ENCODE measurements around the gene CD101. TPM values are rescaled to one million over a fixed set of nuclear protein-coding genes. Genes with fewer than 3 reads are reported as not detected.
A peak's percentile ranks its signal among the peaks of the same experiment; 100 is the strongest.
"Not testable (repeated sequence)": the region's sequence is repeated elsewhere in the genome, so short reads cannot be mapped to it uniquely, and the experiment has no call there.

Gene CD101, protein sequence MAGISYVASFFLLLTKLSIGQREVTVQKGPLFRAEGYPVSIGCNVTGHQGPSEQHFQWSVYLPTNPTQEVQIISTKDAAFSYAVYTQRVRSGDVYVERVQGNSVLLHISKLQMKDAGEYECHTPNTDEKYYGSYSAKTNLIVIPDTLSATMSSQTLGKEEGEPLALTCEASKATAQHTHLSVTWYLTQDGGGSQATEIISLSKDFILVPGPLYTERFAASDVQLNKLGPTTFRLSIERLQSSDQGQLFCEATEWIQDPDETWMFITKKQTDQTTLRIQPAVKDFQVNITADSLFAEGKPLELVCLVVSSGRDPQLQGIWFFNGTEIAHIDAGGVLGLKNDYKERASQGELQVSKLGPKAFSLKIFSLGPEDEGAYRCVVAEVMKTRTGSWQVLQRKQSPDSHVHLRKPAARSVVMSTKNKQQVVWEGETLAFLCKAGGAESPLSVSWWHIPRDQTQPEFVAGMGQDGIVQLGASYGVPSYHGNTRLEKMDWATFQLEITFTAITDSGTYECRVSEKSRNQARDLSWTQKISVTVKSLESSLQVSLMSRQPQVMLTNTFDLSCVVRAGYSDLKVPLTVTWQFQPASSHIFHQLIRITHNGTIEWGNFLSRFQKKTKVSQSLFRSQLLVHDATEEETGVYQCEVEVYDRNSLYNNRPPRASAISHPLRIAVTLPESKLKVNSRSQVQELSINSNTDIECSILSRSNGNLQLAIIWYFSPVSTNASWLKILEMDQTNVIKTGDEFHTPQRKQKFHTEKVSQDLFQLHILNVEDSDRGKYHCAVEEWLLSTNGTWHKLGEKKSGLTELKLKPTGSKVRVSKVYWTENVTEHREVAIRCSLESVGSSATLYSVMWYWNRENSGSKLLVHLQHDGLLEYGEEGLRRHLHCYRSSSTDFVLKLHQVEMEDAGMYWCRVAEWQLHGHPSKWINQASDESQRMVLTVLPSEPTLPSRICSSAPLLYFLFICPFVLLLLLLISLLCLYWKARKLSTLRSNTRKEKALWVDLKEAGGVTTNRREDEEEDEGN
- total RNA-seq: 0.38 TPM
- long read RNA-seq: 0 reads

DNA sequence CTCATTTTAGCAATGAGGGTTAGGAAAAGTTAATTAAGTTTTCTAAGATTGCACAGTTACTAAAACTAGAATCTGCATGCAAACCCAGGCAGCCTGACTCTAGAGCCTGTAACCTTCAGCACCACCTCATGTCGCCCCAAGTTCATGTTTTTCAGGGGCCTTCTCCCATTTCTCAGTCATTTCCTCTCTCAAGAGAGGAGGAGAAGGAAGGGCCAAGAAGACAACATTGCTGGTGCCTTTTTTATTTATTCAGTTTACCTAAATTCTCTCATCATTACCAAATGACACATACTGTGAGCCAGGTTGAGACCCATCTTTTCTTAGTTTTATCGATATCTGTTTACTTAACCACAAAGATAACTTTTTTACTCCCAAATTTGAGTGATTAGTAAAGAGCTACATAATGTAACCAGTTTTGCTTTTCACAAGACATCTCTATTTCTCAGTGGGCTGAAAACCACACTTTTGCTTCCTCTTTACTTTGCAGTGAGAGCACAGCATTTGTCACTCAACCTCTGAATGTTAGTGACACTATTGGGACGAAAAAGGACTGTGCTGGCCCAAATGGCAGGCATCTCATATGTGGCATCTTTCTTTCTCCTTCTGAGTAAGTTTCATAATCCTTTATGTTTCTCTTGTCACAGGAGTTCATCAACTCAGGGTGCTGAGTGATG, at the start of gene CD101:
Gene CD101 (plus strand): TSS at position 507 of the 674 bp plus-strand sequence. CDS start 58 bp downstream, at position 565.
- ATAC-seq: no peak

DNA sequence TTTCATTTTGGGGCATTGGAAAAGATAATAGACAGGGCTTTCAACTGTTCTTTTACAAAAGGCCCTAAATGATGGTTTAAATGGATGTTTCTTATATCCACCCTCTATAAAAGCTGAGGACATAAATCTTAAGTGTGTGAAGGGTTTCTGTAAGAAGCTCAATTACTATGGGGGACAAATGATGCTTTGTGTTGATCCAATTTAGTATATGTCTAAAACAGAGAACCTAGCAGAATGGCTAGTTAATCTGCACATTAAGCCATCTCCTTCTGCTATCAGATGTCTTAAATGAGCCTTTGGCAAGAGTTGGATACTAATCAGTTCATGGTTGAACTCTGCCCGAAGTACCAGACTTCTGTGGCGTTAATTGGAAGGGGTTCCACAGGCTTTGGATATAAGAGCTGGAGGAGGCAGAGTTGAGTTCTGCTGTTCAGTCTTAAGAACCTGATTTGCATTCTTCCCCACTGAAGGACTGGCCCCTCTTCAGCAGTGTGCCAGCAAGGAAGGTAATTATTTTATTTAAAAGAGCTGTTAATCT, 48.8 kb upstream of the CD101 start:
- no peak for ATAC-seq
- intact Hi-C loops (cut with DNase I): no loop called here
- no peak for DNase-seq (ENCODE audit: missing footprints)

More for the DNA sequence above, at the start of gene CD101:
- no peak for DNase-seq (ENCODE audit: missing footprints)
- intact Hi-C loops (cut with DNase I): no loop called here

DNA sequence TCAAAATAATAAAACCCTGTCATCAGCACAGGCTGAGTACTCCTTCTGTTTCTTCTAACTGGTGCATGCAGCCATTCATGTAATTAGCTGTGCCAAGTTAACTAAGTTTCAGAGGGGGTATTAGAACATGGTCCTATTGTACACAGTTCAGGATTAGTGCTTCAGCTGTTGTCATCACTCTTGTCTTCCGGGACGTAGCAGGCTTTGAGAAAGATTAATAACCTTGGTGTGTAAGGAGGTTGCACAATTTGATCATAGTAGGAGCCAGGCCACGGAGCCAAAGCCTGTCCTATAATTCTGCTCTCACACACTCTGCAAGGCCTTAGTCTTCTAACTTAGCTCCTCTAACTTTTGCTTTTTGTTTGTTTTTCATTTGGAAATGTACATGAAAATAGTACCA, 47.1 kb upstream of the CD101 start:
- DNase-seq (ENCODE audit: missing footprints) (no peak), ATAC-seq (peak; percentile 83)
- intact Hi-C loops (cut with DNase I): no loop called here

DNA sequence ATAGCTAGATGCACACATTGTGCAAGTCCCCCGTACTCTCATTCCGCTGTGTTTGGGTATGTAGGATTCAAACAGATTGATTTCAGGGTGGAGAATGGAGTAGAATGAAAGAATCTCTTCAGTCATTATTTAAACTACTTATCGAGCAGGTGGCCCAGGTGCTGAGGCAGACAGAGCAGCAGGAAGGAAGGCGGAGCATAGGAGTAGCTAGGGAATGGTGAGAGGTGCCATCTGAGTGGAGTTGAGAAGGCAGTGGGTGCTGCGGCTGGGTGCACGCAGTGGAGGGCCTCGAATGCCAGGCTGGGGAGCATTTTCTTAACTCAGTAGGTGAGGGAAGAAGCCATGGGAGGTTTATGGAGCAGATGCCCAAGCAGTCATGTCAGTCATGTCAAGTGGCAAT, 45.2 kb upstream of the CD101 start:
- intact Hi-C loops (cut with DNase I): no loop called here
- no peak for DNase-seq (ENCODE audit: missing footprints)
- ATAC-seq: no peak

DNA sequence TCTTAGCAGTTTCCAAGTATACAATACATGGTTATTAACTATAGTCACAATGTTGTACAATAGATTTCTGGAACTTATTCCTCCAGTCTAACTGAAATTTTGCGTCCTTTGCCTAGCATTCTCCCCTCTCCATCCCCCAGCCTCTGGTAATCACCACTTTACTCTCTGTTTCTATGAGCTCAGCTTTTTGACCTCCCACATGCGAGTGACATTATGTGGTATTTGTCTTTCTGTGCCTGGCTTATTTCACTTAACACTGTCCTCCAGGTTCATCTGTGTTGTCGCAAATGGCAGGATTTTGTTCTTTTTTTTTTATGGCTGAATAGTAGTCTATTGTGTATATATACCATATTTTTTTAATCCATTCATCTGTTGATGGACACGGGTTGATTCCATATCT, 43.9 kb upstream of the CD101 start:
- ATAC-seq: no peak
- intact Hi-C loops (cut with DNase I): no loop called here
- DNase-seq (ENCODE audit: missing footprints): no peak

DNA sequence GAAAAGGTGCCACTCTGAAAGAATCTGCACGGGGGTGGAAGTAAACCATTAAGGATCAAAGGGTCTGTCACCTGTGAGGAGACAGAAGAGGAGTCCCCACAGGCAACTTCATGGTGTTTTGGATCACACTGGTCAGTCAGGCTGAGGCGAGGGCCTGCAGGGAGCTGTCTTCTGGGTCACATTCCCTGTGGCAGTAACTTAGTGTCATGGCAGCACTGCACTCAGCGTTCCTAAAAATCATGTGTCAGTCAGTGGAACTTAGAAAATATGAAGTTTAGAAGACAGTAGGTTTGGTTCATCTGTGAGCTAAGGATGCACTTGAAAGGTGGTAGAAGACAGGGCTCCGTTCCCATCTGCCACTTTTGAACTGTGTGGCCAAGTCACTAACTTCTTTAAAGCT, 43.5 kb upstream of the CD101 start:
- ATAC-seq (no peak), DNase-seq (ENCODE audit: missing footprints) (no peak)
- intact Hi-C loops (cut with DNase I): no loop called here

DNA sequence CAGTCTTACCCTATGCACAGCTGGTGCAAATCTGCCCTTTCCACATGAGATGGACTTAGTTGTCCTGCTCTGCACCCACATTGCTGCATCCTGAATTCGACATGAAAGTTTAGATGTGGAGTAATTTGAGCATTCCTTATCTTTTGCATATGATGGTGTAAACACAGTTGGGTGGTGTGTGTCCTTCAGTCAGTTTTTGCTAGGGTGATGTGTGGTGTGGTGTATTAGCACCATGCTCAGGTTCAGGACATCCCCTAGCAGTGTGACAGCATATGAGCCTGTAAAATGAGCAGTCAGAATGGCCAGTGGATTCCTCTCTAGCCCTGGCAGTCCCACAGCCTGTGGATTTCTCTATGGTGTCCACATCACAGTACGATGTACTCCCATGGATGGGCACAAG, 42.6 kb upstream of the CD101 start:
- ATAC-seq (no peak), DNase-seq (ENCODE audit: missing footprints) (no peak)
- intact Hi-C loops (cut with DNase I): no loop called here

DNA sequence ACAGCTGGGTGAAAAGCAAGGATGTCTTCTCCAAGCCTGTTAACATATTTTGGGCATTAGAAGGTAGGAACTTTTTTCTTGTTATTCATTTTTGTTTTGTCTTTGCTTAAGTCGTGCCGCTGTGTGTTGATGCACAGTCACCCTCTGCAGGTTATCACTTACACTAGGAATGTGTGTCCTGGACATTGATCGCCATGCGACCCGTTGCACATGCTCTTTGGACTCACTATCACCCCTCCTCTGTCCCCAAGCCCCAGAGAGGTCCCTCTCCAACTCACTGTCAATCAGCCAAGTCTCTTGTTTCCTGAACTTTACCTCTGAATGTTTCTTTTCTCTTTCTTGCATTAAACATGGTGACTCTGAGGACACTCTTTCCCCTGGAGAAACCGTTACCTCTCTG, 40.0 kb upstream of the CD101 start:
- no peak for DNase-seq (ENCODE audit: missing footprints)
- ATAC-seq: no peak
- intact Hi-C loops (cut with DNase I): no loop called here

DNA sequence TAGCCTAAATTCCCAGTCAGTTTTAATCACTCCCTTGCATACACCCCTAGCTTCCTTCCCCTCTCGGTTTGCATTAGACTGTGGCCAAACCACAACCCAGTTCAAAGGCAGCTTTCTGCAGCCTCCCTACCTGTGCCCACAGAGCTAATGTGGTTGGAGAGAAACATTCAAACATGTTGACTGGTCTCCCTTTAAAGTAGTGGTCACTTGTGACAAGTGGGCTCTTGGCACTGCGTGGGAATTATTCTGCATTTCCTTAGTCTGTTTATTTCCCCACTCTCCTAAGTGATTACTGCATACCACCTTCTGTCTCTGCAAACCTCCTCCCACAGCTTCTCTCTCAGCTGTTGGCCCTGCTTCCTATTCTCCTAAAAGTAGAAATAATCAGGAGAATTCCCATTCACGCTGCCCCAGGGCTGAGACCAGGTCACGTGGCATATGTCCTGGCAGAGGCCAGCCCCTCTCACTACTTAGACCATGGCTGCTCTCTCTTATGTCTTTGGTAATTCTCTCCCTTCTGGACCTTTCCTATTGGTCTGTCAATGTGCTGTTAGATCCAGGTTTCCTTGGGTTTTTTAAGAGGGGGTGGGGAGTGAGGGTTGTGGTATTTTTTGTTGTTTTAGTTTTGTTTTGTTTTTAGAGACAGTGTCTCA, 38.4 kb upstream of the CD101 start:
- intact Hi-C loops (cut with DNase I): no loop called here
- ATAC-seq (peak; percentile 19), DNase-seq (ENCODE audit: missing footprints) (no peak)

DNA sequence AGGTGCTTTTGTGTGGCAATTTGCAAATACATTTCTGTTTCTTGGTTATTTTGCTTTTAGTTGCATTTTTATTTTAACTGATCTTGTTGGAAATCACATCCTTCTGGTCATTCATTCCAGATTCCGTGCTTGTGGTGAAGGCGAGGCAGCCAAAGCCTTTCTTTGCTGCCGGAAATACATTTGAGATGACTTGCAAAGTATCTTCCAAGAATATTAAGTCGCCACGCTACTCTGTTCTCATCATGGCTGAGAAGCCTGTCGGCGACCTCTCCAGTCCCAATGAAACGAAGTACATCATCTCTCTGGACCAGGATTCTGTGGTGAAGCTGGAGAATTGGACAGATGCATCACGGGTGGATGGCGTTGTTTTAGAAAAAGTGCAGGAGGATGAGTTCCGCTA, 34.8 kb upstream of the CD101 start:
- no peak for ATAC-seq
- DNase-seq (ENCODE audit: missing footprints): no peak
- intact Hi-C loops (cut with DNase I): no loop called here

DNA sequence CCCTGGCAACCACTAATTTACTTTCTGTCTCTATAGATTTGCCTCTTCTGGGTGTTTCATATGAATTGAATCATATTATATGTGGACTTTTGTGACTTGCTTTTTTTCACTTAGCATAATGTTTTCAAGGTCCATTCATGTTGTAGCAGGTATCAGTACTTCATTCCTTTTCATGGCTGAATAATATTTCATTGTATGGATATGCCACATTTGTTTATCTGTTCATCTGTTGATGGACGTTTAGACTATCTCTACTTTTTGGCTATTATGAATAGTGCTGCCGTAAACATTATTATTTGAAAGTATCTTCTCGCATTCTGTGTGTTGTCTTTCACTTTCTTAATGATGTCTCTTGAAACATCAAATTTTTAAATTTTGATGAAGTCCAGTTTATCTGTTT, 32.8 kb upstream of the CD101 start:
- ATAC-seq (no peak), DNase-seq (ENCODE audit: missing footprints) (no peak)
- intact Hi-C loops (cut with DNase I): no loop called here

DNA sequence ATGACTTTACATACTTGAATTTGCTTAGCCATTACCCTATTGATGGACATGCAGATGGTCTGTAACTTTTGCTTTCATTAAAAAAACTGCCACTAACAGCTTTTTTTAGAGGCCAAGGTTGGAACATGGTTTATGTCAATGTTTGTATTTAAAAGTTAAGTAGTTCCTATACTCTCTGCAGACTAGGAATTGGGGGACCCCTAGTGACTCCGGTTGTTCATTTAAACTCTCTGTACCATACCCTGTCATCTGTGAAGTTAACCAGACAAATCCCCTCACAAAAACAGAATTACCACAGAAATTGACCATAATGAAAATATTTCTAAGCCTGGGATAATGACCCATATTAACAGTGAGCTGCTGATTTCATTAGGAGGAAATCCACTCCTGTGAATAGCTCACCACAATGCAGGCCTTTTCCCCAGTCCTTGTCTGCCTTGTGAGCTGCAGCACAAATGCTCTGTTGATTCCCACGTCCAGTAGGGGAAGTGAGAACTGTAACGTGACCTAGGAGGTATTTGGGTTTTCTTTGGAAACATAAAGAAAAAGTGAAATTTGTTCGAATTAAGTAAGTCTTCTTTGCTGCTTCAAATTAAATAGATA, 30.2 kb upstream of the CD101 start:
- DNase-seq (ENCODE audit: missing footprints) (no peak), ATAC-seq (no peak)
- intact Hi-C loops (cut with DNase I): no loop called here

DNA sequence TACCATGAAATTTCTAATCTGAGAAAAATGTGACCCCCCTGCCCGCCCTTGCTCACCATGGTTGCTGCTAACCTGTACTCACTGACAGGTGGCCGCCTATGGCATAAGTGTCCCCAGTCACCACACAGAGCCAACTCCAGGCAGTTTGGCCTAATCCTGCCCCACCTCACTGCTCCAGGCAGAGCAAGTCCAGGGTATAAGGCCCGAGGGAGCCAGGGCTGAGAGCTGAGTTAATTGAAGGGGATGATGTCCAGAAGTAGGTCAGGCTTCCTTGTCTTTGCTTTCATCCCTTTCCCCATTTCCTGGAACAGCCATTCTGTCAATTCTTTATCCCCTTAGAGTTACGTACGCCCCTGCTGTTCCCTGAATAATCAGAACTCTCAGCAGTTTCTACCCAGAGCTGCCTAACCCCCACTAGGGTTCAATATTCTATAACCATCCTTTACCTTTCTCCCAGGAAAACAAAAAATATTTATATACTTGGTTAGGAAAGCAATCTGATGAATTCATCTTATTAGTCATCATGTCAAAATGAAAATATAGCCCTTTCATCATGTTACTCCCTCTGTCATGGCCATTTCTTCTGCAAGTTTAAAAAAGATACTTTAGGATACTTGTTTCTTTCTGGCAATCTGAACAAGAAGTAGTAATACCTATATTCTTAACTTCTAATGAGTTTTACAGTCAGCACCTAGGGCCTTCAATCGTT, 29.4 kb upstream of the CD101 start:
- ATAC-seq (peak; percentile 90), DNase-seq (ENCODE audit: missing footprints) (no peak)
- intact Hi-C loops (cut with DNase I): no loop called here

DNA sequence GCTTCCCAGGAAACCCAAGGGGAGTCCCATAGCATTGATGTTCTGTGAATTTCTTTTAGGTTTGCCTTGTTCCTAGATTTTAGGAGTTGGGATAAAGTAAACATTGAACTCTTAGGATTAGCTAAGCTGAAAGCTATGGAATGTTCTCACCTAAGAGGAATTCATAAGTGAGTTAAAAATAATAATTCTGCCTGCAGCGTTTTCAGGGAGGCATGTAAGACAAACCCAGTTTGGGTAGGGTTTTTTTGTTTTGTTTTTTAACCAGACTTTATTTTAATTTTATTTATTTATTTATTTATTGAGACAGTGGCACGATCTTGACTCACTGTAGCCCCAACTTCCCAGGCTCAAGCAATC, 28.9 kb upstream of the CD101 start:
- no peak for ATAC-seq
- intact Hi-C loops (cut with DNase I): no loop called here
- DNase-seq (ENCODE audit: missing footprints): no peak

DNA sequence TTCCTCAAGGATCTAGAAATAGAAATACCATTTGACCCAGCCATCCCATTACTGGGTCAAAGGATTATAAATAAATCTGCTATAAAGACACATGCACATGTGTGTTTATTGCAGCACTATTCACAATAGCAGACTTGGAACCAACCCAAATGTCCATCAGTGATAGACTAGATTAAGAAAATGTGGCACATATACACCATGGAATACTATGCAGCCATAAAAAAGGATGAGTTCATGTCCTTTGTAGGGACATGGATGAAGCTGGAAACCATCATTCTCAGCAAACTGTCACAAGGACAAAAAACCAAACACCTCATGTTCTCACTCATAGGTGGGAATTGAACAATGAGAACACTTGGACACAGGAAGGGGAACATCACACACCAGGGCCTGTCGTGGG, 21.3 kb upstream of the CD101 start:
- ATAC-seq; intact Hi-C loops (cut with DNase I); DNase-seq (ENCODE audit: missing footprints): not testable (repeated sequence)

DNA sequence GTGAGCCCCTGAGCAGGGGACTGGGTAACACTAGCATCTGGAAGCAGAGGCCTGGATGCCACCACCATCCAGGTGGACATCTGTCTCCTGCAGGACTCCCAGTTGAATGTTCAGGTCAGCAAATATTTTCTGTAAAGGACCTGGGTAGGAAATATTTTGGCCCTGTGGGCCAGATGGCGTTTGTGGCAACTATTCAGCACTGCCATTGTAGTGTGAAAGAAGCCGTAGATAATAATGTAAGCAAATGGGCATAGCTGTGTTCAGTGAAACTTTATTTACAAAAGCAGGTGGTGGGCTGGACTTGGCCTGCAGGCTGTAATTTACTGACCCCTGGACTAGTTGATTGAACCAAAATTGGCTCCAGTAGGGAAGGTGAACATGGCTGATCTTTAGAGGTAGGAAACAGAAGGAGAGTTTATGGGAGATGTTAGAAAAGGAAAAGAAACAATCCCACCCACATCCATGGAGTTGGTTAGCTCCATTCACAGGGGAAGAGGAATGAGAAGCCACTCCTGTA, 20.0 kb upstream of the CD101 start:
- intact Hi-C loops (cut with DNase I): loop anchor here (2.0 kb wide), 1 partner anchor 71 kb away; no protein-coding TSS in a partner anchor
- ATAC-seq: no peak
- DNase-seq (ENCODE audit: missing footprints): no peak

DNA sequence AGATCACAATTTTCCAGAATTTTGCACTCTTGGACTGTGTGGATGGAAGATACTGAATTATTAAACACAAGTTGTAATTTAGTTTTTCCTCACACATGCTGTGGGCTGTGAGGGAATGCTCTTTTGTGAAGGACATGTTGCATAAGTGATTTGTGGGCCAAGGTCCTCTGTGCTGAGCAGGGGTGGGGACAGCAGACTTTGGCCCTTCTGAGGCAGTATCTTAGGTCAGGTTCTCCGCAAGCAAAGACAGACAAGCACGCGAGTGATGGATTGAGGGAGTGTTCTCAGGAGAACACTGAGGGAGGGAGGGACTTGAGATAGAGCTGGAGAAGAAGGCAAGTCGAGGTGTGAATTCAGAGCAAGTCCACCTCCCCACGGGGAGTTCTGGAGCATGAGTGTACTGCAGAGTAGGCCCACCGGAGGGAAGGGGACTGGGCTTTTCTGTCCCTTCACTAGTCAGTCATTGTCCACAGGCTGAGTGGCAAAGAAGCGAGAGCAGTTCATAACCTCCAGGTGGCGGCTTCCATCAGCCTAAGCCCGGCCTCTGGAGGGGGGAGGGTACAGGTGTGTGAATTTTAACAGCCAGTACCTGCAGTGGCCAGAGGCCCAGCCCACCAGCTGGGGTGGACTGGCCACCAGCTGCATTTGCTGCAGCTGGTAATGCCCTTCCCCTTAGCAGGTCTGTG, 19.1 kb upstream of the CD101 start:
- ATAC-seq: peak; percentile 37
- intact Hi-C loops (cut with DNase I): loop anchor here (2.0 kb wide), 1 partner anchor 72 kb away; no protein-coding TSS in a partner anchor

More for the DNA sequence above, 19.1 kb upstream of the CD101 start:
- no peak for DNase-seq (ENCODE audit: missing footprints)

Measured in Right ventricle myocardium inferior (tissue), 1 donor.